DMS79 (cell line): Measurements from ENCODE around the gene LTB.
A peak's percentile ranks its signal among the peaks of the same experiment; 100 is the strongest.
"Not testable (repeated sequence)": the region's sequence is repeated elsewhere in the genome, so short reads cannot be mapped to it uniquely, and the experiment has no call there.

ENCODE experiments used
- DNase-seq: peaks from one replicate; lab custom pipeline; 2025; lab: John Stamatoyannopoulos, UW

The LTB gene

DNA sequence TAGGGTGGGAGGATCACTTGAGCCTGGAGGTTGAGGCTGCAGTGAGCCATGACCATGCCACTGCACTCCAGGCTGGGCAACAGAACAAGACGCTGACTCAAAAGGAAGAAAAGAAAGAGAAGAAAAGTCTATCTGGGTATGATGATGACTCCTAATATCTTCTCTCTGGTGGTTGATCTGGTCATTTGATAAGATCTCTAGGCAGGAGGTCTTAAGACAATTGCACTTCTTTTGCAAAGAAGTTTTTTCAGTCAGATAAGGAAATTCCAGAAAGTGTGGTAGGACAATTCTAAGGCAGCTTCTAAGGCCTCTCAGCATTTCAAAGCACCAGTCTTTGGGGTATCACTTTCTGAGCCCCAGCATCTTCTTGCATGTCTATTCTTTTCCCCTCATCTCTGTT, 25.1 kb upstream of the LTB start:
- no peak for DNase-seq

DNA sequence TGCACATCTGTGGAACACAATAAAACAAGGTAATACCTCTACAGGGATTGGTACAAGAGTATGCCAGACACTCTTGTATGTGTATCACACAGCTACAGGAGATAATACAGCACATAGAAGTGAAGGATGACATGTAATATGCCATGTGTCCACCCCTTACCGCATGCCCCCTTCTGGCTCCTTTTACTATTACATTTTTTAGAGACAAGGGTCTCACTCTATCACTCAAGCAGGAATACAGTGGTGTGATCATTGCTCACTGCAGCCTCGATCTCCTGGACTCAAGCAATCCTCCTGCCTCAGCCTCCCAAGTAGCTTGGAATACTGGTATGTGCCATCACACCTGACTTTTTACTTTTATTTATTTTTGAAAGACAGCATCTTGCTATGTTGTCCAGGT, 14.8 kb upstream of the LTB start:
- DNase-seq, result no peak

DNA sequence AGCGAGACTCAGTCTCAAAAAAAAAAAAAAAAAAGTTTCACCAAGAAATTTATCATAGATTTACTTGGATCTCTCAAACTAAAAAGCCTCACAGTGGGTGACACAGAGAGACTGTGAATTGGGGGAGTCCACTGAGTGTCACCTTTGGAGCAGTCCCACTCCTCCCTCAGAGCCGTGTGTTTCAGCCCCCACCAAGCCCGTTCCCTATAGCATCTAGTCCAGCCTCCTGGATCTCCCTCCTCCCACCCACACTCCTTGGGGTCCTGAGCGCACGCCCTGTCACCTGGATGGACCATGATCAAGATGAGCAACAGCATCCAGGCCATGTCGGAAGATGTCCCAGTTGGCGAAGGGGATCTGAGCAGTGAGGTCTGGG, 10.2 kb upstream of the LTB start:
- DNase-seq, result no peak

DNA sequence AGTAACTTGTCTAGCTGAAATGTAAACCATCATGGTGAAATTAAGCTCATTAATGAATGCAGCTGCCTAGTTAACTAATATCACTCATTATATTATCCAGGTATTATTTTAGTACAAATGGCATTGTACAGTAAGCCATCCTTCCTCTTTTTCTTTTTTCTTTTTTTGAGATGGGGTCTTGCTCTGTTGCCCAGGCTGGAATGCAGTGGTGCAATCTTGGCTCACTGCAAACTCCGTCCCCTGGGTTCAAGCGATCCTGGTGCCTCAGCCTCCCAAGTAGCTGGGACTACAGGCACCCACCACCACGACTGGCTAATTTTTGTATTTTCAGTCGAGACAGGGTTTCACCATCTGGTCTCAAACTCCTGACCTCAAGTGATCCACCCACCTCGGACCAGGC, 8.5 kb upstream of the LTB start:
- not testable (repeated sequence) for DNase-seq

DNA sequence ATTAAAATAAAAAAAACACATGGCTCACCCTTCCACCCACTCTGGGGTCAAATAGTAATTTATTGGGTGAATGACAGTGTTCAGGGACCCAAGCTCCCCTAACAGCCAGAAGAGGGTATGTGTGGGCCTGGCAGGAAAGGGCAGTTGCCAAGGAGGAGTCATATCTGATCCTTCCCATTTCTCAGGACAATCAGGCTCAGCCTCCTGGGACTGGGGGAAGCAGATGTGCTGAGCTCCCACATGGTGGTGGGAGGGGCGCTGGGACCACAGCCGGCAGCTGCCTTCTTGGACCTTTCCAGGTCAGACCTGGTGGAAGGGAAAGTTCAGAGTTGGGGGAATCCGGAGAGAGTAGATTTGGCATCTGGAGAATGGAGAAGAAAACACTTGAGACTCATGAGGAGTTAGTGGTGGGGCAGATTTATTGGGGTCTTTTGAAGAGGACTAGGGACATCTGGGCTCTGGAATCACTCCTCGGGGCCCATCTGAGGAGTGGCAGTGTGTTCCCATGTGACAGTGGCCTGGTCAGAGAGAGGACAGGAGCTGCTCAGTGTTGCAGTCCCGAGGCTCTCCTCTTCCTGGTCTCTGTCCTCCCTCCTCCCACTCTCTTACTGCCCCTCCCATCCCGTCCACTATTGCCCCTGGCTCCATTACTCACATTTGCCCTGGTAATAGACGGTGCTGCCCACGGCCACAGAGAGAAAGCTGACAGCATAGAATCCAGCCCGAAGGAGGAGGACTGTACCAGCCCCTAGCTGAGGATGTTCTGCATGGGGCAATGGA, 6.8 kb upstream of the LTB start:
- no peak for DNase-seq

DNA sequence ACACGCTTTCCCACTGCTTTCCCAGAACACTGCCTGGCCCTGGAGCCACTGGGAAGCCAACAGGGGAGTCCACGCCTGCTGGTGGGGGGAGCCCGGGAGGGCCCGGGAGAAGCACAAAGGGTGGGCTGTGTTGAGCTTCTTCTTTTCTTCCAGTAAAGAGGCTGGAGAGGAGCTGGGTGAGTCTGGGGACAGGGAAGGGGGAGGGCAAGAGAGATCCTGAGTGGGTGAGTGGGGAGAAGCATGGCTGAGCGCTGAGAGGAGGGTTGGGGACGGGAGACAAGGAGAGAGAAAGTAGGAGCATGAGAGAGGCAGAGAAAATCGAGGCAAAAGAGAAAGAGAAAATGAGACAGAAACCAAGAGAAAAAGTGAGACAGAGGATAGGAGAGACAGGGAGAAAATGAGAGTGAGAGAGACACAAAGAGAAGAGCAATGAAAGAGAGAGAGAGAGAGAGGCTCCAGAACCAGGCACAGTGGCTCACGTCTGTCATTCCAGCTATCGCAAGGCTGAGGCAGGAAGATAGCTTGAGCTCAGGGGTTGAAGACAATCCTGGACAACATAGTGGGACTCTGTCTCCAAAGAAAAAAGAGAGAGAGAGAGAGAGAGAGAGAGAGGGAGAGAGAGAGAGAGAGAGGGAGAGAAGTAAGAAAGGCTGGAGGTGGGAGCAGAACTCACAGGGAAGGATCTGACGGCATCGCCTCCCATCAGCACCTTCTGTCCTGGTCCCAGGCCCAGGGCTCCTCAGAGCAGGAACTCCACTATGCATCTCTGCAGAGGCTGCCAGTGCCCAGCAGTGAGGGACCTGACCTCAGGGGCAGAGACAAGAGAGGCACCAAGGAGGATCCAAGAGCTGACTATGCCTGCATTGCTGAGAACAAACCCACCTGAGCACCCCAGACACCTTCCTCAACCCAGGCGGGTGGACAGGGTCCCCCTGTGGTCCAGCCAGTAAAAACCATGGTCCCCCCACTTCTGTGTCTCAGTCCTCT, 5.9 kb upstream of the LTB start:
- DNase-seq, result no peak

DNA sequence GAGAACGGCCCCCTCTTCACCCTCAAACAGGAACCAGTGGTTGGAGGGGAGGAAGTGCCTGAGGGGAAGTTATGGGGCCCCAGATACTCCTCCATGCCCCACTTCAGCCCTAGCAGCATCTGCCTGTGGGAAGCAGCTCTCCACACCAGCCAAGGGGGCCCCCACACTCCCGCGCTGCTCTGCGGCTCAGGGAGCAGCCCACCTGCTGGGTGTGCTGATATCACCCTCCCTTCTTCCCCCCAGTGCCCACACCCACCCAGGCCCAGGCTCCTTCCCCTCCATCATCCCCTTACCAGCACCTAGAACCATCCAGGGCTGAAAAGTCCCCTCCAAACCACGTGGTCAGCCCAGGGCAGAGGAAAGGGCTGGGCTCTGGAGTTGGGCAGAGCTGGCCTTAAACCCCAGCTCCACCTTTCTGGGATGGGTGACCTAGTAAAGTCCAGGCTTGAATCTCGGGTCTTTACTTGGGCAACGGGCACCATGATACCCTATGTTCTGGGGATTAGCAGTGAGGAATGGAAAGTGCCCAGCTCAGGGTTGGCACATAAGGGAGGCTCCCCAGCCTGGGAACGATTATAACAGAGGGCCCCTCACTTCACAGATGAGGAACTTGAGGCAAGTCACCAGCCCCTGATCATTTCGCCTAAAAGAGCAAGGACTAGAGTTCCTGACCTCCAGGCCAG, 4.5 kb upstream of the LTB start:
- no peak for DNase-seq

DNA sequence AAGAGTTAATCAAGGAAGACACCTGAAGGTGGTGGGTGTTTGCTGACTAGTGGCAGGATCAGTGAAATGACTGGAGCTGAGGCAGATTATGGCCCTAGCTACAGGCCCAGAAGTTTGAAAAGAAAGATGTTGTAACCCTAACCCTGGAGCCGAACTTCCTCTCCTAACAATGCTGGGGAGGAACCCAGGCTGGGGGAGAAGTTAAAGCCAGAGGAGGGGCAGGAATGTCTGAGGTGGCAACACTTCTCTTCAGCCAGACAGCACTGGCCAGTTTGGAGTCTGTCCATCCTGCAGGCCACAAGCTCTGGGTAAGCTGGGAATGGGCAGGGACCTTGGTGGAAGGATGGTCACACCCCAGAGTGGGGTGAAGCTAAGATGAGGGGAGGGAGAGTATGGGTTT, 3.8 kb upstream of the LTB start, which contains the start of gene LST1:
LST1 (plus strand) TSS at position 270 of the 400 bp plus-strand sequence. CDS start 1,023 bp downstream, outside the sequence.
- DNase-seq, result no peak

DNA sequence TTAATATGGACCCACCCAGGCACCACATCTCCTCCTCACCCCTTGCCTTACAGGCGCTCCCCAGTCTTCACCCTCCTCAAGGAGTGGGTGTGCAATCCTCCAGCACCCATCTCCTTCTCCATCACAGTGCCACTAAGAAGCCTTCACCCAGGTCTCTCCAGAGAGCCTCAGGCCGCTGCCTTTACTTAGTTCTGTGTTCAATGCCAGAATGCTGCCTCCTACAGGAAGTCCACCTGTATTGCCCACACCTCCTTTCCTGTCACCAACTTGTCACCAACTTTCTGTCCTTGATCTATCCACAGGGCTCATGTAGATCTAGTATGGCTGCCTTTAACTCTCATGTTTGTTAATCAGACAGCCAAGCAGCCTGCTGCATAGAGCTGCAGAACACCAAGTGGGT, 3.3 kb upstream of the LTB start:
- DNase-seq, result no peak

DNA sequence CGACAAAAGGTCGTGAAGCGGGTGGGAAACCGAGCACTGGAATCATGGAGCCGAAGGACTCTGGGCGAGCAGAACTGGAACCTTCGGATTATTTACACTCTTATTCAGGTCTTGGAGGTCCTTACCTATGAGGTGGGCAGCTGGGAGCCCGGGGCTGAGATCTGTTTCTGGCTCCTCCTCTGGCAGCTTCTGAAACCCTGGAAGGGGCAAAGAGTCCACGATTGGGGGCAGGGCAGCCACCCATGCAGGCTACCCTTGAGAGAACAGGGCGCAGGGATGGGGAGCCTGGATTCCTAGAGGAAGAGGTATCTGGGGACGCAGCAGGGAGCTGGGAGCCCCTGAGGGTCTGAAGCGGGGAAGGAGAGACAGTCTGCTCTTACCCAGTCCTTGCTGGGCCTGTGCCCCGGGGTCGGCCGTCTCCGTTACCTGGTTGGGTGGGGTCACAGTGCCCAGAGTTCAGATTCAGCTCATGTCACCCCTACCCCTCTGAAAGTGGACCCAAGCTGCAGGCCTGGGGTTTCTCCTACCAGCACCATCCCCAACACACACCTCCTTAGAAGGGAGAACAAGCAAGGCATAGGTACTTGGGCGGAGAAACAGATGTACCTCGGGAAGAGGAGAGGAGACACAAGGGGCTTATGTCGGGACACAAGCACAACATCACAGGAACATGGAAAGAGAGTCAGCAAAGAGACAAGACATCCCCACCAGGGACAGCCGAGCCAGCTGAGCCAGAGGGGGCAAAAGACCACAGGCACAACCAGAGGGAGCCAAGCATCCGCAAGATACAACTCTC, 592 bp downstream of the LTB start:
- no peak for DNase-seq

DNA sequence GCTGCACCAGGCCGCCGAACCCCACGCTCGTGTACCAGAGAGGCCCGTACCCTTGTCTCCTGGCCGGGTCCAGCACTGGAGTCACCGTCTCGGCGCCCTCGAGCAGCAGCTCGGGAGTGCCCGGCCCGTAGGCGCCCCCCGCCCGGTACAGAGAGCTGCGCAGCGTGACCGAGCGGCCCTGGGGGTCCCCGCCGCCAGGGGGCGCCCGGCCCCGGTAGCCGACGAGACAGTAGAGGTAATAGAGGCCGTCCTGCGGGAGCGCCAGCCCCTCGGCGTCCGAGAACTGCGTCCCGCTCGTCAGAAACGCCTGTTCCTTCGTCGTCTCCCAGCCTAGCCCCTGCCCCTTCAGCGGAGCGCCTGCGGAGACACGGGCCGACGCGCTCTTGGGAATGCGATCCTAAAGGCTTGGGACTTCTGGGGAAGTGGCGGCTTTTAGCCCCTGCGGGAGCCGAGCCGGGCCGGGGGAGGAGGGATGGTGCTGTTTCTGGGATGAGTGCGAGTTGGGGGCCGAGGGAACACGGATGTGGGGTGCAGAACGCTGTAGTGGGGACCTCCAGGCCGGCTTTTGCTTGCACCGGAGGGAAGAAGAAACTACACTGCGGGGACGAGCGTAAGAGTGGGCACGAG, 1.3 kb downstream of the LTB start:
- DNase-seq, result peak; percentile 20

DNA sequence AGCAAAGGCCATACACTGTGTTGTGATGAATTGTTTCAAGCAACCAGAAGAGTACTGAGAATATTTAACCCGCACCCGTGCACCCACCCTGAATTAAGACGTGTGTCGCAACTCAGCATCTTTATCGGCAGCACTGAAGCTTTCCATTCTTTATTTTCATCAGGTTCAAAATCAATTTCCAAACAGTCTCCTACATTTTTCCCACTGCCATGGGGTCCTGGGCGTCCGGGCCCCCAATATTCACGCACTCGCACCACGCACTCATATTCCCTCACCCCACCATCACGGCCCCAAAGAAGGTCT, 1.8 kb downstream of the LTB start:
- DNase-seq, result no peak

DNA sequence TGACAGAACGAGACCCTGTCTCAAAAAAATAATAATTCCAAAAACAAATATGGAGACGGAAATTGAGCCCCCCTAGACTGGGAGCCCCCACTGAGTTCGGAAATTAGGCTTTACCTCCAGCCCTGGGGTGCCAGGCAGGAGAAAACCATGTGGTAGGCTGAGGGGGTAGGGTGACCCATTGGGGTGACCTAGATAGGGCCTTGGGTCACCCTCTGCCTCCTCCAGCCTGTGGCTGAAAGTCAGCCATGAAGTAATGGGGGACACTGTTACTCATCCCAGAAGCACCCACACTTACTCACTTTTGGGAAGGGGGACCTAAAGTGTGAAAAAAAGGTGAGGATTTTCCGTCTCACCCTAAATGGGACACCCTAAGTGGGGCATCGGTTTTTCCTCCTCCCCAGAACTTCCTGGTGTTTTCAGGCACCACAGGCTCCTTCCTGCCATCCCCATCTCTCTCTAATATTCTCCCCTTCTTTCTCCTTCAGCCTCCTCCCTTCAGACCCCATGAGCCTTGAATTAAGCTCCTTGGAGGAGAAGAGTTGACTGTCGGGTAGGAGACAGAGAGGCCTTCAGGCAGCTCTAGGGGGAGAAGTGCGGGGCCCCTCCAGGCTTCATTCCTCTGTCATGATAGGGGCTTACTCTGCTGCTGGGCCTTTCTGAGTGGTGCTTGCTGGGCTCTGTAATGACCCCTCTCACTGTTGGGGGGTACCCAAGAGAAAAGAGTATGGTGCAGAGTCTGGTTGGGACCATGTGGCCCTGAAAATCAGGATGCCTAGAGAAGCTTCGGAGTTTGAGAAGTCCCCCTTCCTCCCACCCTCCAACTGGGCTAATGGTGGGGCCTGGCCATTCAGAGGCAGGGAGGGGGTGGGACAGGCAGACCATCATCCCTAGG, 2.4 kb downstream of the LTB start:
- DNase-seq, result no peak

DNA sequence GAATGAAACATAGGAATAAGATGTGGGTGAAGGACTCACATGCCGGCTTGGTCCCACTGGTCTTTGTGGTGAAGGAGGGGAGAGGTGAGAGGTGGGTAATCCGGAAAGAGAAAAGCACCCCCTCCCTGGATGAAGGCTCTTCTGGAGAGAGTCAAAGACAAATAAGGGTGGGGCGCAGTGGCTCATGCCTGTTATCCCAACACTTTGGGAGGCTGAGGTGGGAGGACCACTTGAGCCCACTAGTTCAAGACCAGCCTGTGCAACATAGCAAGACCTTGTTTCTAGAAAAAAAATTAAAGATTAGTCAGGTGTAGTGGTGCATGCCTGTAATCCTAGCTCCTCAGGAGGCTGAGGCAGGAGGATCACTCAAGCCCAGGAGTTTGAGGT, 3.1 kb downstream of the LTB start:
- DNase-seq, result no peak

DNA sequence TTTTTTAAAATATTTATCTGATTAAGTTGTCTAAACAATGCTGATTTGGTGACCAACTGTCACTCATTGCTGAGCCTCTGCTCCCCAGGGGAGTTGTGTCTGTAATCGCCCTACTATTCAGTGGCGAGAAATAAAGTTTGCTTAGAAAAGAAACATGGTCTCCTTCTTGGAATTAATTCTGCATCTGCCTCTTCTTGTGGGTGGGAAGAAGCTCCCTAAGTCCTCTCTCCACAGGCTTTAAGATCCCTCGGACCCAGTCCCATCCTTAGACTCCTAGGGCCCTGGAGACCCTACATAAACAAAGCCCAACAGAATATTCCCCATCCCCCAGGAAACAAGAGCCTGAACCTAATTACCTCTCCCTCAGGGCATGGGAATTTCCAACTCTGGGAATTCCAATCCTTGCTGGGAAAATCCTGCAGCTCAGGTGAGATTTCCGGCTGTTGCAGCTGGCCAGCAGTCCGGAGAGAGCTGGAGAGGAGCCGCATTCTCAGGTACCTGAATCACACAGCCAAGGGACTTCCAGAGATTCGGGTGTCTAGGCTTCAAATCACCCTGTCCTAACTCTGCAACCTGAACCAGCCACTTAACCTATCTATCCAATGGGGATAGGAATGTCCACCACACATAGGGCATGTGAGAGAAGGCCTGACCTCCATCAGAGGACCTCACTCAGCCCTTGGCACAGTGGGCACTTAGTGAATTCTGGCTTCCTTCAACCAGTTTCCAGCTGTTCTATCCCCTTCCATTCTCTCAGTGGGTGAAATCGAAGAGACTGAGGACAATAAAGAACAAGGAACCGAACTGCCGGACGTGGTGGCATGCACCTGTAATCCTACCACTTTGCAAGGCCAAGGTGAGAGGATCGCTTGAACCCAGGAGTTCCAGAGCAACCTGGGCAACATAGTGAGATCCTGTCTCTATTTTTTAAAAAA, 3.8 kb downstream of the LTB start:
- no peak for DNase-seq

DNA sequence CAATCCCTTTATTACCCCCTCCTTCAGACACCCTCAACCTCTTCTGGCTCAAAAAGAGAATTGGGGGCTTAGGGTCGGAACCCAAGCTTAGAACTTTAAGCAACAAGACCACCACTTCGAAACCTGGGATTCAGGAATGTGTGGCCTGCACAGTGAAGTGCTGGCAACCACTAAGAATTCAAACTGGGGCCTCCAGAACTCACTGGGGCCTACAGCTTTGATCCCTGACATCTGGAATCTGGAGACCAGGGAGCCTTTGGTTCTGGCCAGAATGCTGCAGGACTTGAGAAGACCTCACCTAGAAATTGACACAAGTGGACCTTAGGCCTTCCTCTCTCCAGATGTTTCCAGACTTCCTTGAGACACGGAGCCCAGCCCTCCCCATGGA, 4.7 kb downstream of the LTB start:
- DNase-seq, result no peak

DNA sequence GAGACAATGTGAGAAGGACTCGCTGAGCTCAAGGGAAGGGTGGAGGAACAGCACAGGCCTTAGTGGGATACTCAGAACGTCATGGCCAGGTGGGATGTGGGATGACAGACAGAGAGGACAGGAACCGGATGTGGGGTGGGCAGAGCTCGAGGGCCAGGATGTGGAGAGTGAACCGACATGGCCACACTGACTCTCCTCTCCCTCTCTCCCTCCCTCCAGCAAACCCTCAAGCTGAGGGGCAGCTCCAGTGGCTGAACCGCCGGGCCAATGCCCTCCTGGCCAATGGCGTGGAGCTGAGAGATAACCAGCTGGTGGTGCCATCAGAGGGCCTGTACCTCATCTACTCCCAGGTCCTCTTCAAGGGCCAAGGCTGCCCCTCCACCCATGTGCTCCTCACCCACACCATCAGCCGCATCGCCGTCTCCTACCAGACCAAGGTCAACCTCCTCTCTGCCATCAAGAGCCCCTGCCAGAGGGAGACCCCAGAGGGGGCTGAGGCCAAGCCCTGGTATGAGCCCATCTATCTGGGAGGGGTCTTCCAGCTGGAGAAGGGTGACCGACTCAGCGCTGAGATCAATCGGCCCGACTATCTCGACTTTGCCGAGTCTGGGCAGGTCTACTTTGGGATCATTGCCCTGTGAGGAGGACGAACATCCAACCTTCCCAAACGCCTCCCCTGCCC, 5.2 kb downstream of the LTB start:
- DNase-seq, result no peak

DNA sequence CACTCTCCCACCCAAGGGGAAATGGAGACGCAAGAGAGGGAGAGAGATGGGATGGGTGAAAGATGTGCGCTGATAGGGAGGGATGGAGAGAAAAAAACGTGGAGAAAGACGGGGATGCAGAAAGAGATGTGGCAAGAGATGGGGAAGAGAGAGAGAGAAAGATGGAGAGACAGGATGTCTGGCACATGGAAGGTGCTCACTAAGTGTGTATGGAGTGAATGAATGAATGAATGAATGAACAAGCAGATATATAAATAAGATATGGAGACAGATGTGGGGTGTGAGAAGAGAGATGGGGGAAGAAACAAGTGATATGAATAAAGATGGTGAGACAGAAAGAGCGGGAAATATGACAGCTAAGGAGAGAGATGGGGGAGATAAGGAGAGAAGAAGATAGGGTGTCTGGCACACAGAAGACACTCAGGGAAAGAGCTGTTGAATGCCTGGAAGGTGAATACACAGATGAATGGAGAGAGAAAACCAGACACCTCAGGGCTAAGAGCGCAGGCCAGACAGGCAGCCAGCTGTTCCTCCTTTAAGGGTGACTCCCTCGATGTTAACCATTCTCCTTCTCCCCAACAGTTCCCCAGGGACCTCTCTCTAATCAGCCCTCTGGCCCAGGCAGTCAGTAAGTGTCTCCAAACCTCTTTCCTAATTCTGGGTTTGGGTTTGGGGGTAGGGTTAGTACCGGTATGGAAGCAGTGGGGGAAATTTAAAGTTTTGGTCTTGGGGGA, 6.1 kb downstream of the LTB start:
- DNase-seq, result no peak
